Fibroblast of lung (primary cell): ENCODE results near the gene KCNE2. TPM values are rescaled to one million over a fixed set of nuclear protein-coding genes. Genes with fewer than 3 reads are reported as not detected.

Experiments used
- DNase-seq, 2 donors: peaks; one replicate each; pipeline versions ENCODE4 v3.0.0 to v3.0.0-alpha.2; 2010; ENCODE audit warnings: low read depth in 2 of 2
- H2AFZ ChIP-seq: 2 replicates; pipeline ENCODE4 v1.5.1; 2012; ENCODE audit warnings: low read length, control low read depth, inconsistent platforms
- H3K27ac ChIP-seq: 2 replicates; pipeline ENCODE4 v1.5.1; 2011; ENCODE audit warnings: low read length, control low read depth; ENCODE audit not compliant: insufficient read depth
- H3K27me3 ChIP-seq: 2 replicates; pipeline ENCODE4 v1.5.1; 2011; ENCODE audit warnings: mild to moderate bottlenecking, low read length; ENCODE audit not compliant: control insufficient read depth, insufficient read depth
- H3K36me3 ChIP-seq: 2 replicates; pipeline ENCODE4 v1.5.1; 2011; ENCODE audit warnings: low read length; ENCODE audit not compliant: control insufficient read depth, insufficient read depth
- H3K4me1 ChIP-seq: 2 replicates; pipeline ENCODE4 v1.5.1; 2011; ENCODE audit warnings: low read length; ENCODE audit not compliant: control insufficient read depth, insufficient read depth; ENCODE audit errors: extremely low read depth
- H3K4me2 ChIP-seq: 2 replicates; pipeline ENCODE4 v1.5.1; 2011; ENCODE audit warnings: low read length, control low read depth; ENCODE audit not compliant: insufficient read depth; ENCODE audit errors: extremely low read depth
- H3K4me3 ChIP-seq, 4 experiments: fragments of 200-600 bp in 1 of 4; sonication (generic) in 1 of 4; replicated peaks in 1 of 4; 2 replicates each; pipeline ENCODE4 v1.5.1; 2011 to 2016; ENCODE audit warnings: low read length in 4 of 4, low read depth in 3 of 4, mild to moderate bottlenecking in 3 of 4, control low read depth in 2 of 4, inconsistent platforms in 1 of 4, mixed read lengths in 1 of 4; ENCODE audit not compliant: insufficient read depth in 1 of 4; ENCODE audit errors: control extremely low read depth in 1 of 4
- H3K79me2 ChIP-seq: 2 replicates; pipeline ENCODE4 v1.5.1; 2012; ENCODE audit warnings: mild to moderate bottlenecking, low read length, inconsistent platforms; ENCODE audit not compliant: control insufficient read depth, insufficient read depth
- H3K9ac ChIP-seq: 2 replicates; pipeline ENCODE4 v1.5.1; 2011; ENCODE audit warnings: mild to moderate bottlenecking, low read length, control low read depth; ENCODE audit not compliant: insufficient read depth
- H3K9me3 ChIP-seq: 2 replicates; pipeline ENCODE4 v1.5.1; 2012; ENCODE audit warnings: low read depth, low read length; ENCODE audit not compliant: control insufficient read depth, insufficient read depth
- H4K20me1 ChIP-seq: 2 replicates; pipeline ENCODE4 v1.5.1; 2011; ENCODE audit warnings: low read length; ENCODE audit not compliant: control insufficient read depth, insufficient read depth; ENCODE audit errors: extremely low read depth
- CTCF ChIP-seq, 2 donors: IDR thresholded peaks in 1 of 2; conservative IDR thresholded peaks in 1 of 2; 1 replicate in 1 of 2; 2 replicates in 1 of 2; pipeline ENCODE4 v1.5.1; 2011 to 2012; ENCODE audit warnings: low read length in 2 of 2, control low read depth in 1 of 2, inconsistent platforms in 1 of 2, low read depth in 1 of 2, mild to moderate bottlenecking in 1 of 2
- EZH2 ChIP-seq: IDR thresholded peaks from 2 replicates; pipeline ENCODE4 v1.5.1; 2012; ENCODE audit warnings: low read length, control low read depth, mild to moderate bottlenecking; ENCODE audit errors: missing control alignments
- polyA plus RNA-seq, 2 donors: library from polyadenylated mRNA; depleted of rRNA in 1 of 2; stranded (reverse) in 1 of 2; unstranded in 1 of 2; fragments of >200 nt; gene quantifications; 2 replicates each; pipeline ENCODE4 v1.2.1, GENCODE V29; 2011 to 2012; ENCODE audit warnings: missing spikeins in 1 of 2
- total RNA-seq: library from RNA; depleted of rRNA; stranded (reverse); fragments of >200 nt; gene quantifications from 2 replicates; pipeline ENCODE4 v1.2.1, GENCODE V29; 2014

The KCNE2 gene
- total and polyA plus RNA-seq, 2 donors (not counting 1 experiment from before 2014, with no cell fraction given), result 0.17 TPM; not detected in 1

- Histone ChIP-seq H3K27ac (no peak overlapping the region), H3K79me2 (no peaks in the 10 kb centered on the region), H2AFZ (no peak overlapping the region), H3K9me3 (no peaks in the 10 kb centered on the region), H3K9ac (no peak overlapping the region), H3K27me3 (no peaks in the 10 kb centered on the region), H4K20me1 (no peaks in the 10 kb centered on the region), H3K4me2 (no peak overlapping the region), H3K4me1 (no peaks in the 10 kb centered on the region), H3K36me3 (no peaks in the 10 kb centered on the region), H3K4me3 (no peak overlapping the region)
- TF ChIP-seq EZH2, result no peak
- TF ChIP-seq CTCF (conservative IDR thresholded peaks at IDR 0.05 in 1 of 2, IDR thresholded peaks at IDR 0.05 in 1 of 2; ENCODE audit: low read depth in 1 of 2, low read length in 2 of 2), result no peak
- DNase-seq, result no peak
Observed at GRCh38 chr21:34352556-34352955, 11.2 kb upstream of the KCNE2 start.

DNA sequence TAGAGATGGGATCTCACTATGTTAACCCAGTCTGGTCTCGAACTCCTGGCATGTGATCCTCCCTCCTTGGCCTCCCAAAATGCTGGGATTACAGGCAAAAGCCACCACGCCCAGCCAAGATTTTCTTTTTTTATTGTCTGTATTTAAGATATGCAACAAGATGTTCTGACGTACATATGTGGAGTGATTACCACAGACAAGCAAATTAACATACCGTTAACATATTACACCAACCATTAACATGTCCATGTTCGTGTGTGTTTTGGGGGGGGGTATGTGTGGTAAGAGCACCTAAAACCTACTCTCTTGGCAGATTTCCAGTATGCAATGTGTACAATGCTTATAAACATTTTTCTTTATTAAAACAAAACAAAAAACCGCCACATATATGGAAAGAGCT is 10.6 kb upstream of the KCNE2 start:
- no peak overlapping the region for H3K27ac ChIP-seq
- no peak overlapping the region for H3K4me3 ChIP-seq
- H3K36me3 ChIP-seq, result no peaks in the 10 kb centered on the region
- H4K20me1 ChIP-seq, result no peaks in the 10 kb centered on the region
- TF ChIP-seq EZH2 (no peak), CTCF (conservative IDR thresholded peaks at IDR 0.05 in 1 of 2, IDR thresholded peaks at IDR 0.05 in 1 of 2; ENCODE audit: low read depth in 1 of 2, low read length in 2 of 2) (no peak)
- H3K27me3 ChIP-seq, result no peaks in the 10 kb centered on the region
- H3K4me2 ChIP-seq, result no peak overlapping the region
- no peak for DNase-seq
- H3K9ac ChIP-seq, result no peak overlapping the region
- H2AFZ ChIP-seq, result no peak overlapping the region
- no peaks in the 10 kb centered on the region for H3K4me1 ChIP-seq
- no peaks in the 10 kb centered on the region for H3K79me2 ChIP-seq
- H3K9me3 ChIP-seq, result no peaks in the 10 kb centered on the region

- Histone ChIP-seq H3K9ac (no peak overlapping the region), H3K36me3 (no peaks in the 10 kb centered on the region), H3K79me2 (no peaks in the 10 kb centered on the region), H3K4me3 (no peak overlapping the region), H2AFZ (no peak overlapping the region), H4K20me1 (no peaks in the 10 kb centered on the region), H3K27me3 (no peaks in the 10 kb centered on the region), H3K9me3 (no peaks in the 10 kb centered on the region), H3K4me2 (no peak overlapping the region), H3K4me1 (no peaks in the 10 kb centered on the region), H3K27ac (no peak overlapping the region)
- TF ChIP-seq EZH2 (no peak), CTCF (conservative IDR thresholded peaks at IDR 0.05 in 1 of 2, IDR thresholded peaks at IDR 0.05 in 1 of 2; ENCODE audit: low read depth in 1 of 2, low read length in 2 of 2) (no peak)
- DNase-seq, result no peak
Observed at GRCh38 chr21:34354836-34355235, 9.0 kb upstream of the KCNE2 start.
